B cell (primary cell): Measurements from ENCODE around the gene LINC00305. TPM values are rescaled to one million over a fixed set of nuclear protein-coding genes. Genes with fewer than 3 reads are reported as not detected.

Experiments used
- ATAC-seq: fragments of 200-7000 bp; cut with Tn5 transposase; one replicate; pipeline ENCODE4 v1.10.0; 2021; ENCODE audit warnings: low read depth, mild to moderate bottlenecking, moderate number of reproducible peaks, moderate library complexity
- CTCF ChIA-PET: fragments of 350-600 bp; sonication (Branson Sonifier 250); formaldehyde crosslinking; loops from one replicate; lab custom pipeline; 2021; ENCODE audit warnings: antibody characterized with exemption, inconsistent platforms; lab: Charles Lee
- POLR2A ChIA-PET: fragments of 350-600 bp; sonication (Branson Sonifier 250); formaldehyde crosslinking; loops from one replicate; lab custom pipeline; 2021; ENCODE audit warnings: antibody characterized with exemption; lab: Charles Lee
- DNase-seq: peaks from one replicate; pipeline ENCODE4 v3.0.0; 2013
- H2AFZ ChIP-seq: 2 replicates; pipeline ENCODE4 v1.6.1; 2012; ENCODE audit warnings: mild to moderate bottlenecking, low read depth, low read length; ENCODE audit not compliant: insufficient read depth, poor library complexity, severe bottlenecking
- H3K27ac ChIP-seq, 2 donors: 1 replicate in 1 of 2; 2 replicates in 1 of 2; pipeline ENCODE4 v1.5.1; 2012 to 2013; ENCODE audit warnings: low read length in 2 of 2, mild to moderate bottlenecking in 2 of 2, moderate library complexity in 1 of 2
- H3K27me3 ChIP-seq, 4 experiments: fragments of 200-600 bp in 1 of 4; sonication (generic) in 1 of 4; replicated peaks in 1 of 4; 1 replicate in 2 of 4; 2 replicates in 2 of 4; pipeline versions ENCODE4 v1.6.1 to v1.7.0; 2013 to 2016; ENCODE audit warnings: low read length in 3 of 4, mild to moderate bottlenecking in 2 of 4, mixed read lengths in 1 of 4, moderate library complexity in 1 of 4; ENCODE audit not compliant: insufficient read depth in 4 of 4, control insufficient read depth in 3 of 4; ENCODE audit errors: control extremely low read depth in 1 of 4
- H3K36me3 ChIP-seq, 2 experiments: replicated peaks in 1 of 2; 1 replicate in 1 of 2; 2 replicates in 1 of 2; pipeline versions ENCODE4 v1.6.1 to v1.7.1; 2013; ENCODE audit warnings: low read length in 1 of 2; ENCODE audit not compliant: insufficient read depth in 2 of 2, control insufficient read depth in 1 of 2; ENCODE audit errors: control extremely low read depth in 1 of 2, extremely low read depth in 1 of 2
- H3K4me1 ChIP-seq, 2 donors: fragments of 200-600 bp in 1 of 2; sonication (generic) in 1 of 2; 1 replicate in 1 of 2; 2 replicates in 1 of 2; pipeline versions ENCODE4 v1.5.1 to v1.6.1; 2013 to 2017; ENCODE audit warnings: low read length in 2 of 2; ENCODE audit not compliant: control insufficient read depth in 2 of 2, insufficient read depth in 2 of 2
- H3K4me2 ChIP-seq: replicated peaks from 2 replicates; pipeline ENCODE3; 2012; ENCODE audit warnings: mild to moderate bottlenecking, low read depth, low read length; ENCODE audit not compliant: poor library complexity, severe bottlenecking
- H3K4me3 ChIP-seq, 5 experiments: fragments of 200-600 bp in 1 of 5; sonication (generic) in 1 of 5; 1 replicate in 3 of 5; 2 replicates in 2 of 5; pipeline versions ENCODE4 v1.5.1 to v1.7.0; 2011 to 2016; ENCODE audit warnings: low read length in 4 of 5, mild to moderate bottlenecking in 4 of 5, low read depth in 2 of 5, control low read depth in 1 of 5, moderate library complexity in 1 of 5; ENCODE audit not compliant: insufficient read depth in 1 of 5; ENCODE audit errors: control extremely low read depth in 1 of 5, extremely low read depth in 1 of 5
- H3K79me2 ChIP-seq: fragments of 200-600 bp; sonication (generic); one replicate; pipeline ENCODE4 v1.6.0; 2016; ENCODE audit warnings: low read length; ENCODE audit not compliant: control insufficient read depth, insufficient read depth
- H3K9ac ChIP-seq: fragments of 200-600 bp; sonication (generic); 2 replicates; pipeline ENCODE4 v1.6.1; 2017; ENCODE audit warnings: mild to moderate bottlenecking, low read length, moderate library complexity
- H3K9me3 ChIP-seq, 3 donors: one replicate each; pipeline versions ENCODE4 v1.6.1 to v1.7.1; 2013; ENCODE audit warnings: low read length in 2 of 3; ENCODE audit not compliant: control insufficient read depth in 2 of 3, insufficient read depth in 1 of 3; ENCODE audit errors: control extremely low read depth in 1 of 3
- H4K20me1 ChIP-seq: 2 replicates; pipeline ENCODE4 v1.6.0; 2012; ENCODE audit warnings: mild to moderate bottlenecking, low read length; ENCODE audit not compliant: insufficient read depth, control insufficient read depth, poor library complexity, severe bottlenecking
- H3K27ac Mint-ChIP-seq: one replicate; pipeline ENCODE4 v1.8.0; 2021; ENCODE audit warnings: mixed read lengths
- H3K27me3 Mint-ChIP-seq: one replicate; pipeline ENCODE4 v1.8.0; 2021; ENCODE audit warnings: mixed read lengths
- H3K4me1 Mint-ChIP-seq: one replicate; pipeline ENCODE4 v1.8.0; 2021; ENCODE audit warnings: mixed read lengths
- H3K4me3 Mint-ChIP-seq: one replicate; pipeline ENCODE4 v1.8.0; 2021; ENCODE audit warnings: mixed read lengths
- H3K9me3 Mint-ChIP-seq: one replicate; pipeline ENCODE4 v1.8.0; 2022; ENCODE audit warnings: mixed read lengths; ENCODE audit not compliant: insufficient read depth
- EZH2 ChIP-seq: IDR thresholded peaks from 2 replicates; pipeline ENCODE4 v1.6.1; 2012; ENCODE audit warnings: borderline replicate concordance, low read depth, mild to moderate bottlenecking, moderate library complexity, low read length; ENCODE audit not compliant: insufficient read depth, poor library complexity, severe bottlenecking
- WGBS: methylation state at CpG from one replicate; pipeline ENCODE4 v1.1.5; 2013; ENCODE audit warnings: missing lambda C conversion rate; ENCODE audit not compliant: insufficient coverage; 5-methylcytosine and 5-hydroxymethylcytosine counted together
- intact Hi-C: fragments of 100-400 bp; cut with micrococcal nuclease; formaldehyde crosslinking; loops from one replicate; pipeline ENCODE4 v1.10.0; 2022
- polyA plus RNA-seq: library from polyadenylated mRNA; depleted of rRNA; stranded (reverse); fragments of >200 nt; gene quantifications from 2 replicates; pipeline ENCODE4 v1.2.3, GENCODE V29; 2012
- total RNA-seq, 2 donors: library from RNA; stranded (reverse); fragments of 120-200 nt in 1 of 2; gene quantifications; 1 replicate in 1 of 2; 2 replicates in 1 of 2; pipeline versions ENCODE4 v1.2.3 to v1.2.4, GENCODE V29; 2013 to 2022
- TF ChIP-seq, protein P1 (sequence below): fragments of 200-600 bp; IDR thresholded peaks from one replicate; pipeline ENCODE4 v1.8.0; 2022; ENCODE audit warnings: antibody characterized with exemption, mild to moderate bottlenecking

The LINC00305 gene
- total and polyA plus RNA-seq, 2 donors (not counting 1 experiment from before 2014, with no cell fraction given), result not detected

DNA sequence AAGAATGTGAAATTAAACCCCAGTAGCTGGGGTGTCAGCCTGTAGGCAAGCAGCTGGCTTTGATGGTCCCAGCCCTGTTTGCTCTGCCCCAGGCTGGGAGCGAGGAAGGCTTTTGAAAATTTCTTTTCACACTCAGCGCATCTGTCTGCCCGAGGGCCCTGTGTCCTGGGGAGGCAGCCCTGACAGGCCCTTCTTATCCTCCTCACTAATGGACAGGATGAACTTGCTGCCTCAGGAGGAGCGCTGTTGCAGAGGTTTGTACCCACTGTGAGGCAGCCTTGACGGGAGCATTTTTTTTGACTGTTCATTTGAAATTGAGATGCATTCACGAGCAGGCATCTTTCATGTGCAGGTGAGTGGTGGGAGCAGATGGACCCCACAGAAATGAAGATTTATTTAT, 116.6 kb downstream of the LINC00305 start:
- peaks cover 10% of the 10 kb centered on the region for H3K4me1 Mint-ChIP-seq
- Histone ChIP-seq H3K27me3 (peaks cover 0 to 2% (median 0%) of the 10 kb centered on the region in 4 experiments), H3K9me3 (no peaks in the 10 kb centered on the region), H3K36me3 (no peaks in the 10 kb centered on the region), H3K27ac (no peak overlapping the region), H4K20me1 (no peaks in the 10 kb centered on the region), H3K9ac (no peak overlapping the region), H3K4me2 (no peak overlapping the region), H2AFZ (no peak overlapping the region), H3K4me1 (peaks cover 3% of the 10 kb centered on the region in 2 donors), H3K4me3 (no peak overlapping the region), H3K79me2 (no peaks in the 10 kb centered on the region)
- no peak overlapping the region for H3K27ac Mint-ChIP-seq
- H3K9me3 Mint-ChIP-seq, result no peaks in the 10 kb centered on the region
- CTCF ChIA-PET, result no interaction called here
- POLR2A ChIA-PET, result no interaction called here
- 96% methylated on average over 4 of the region's 6 CpGs for WGBS
- ATAC-seq (no peak), DNase-seq (no peak)
- TF ChIP-seq, protein P1, sequence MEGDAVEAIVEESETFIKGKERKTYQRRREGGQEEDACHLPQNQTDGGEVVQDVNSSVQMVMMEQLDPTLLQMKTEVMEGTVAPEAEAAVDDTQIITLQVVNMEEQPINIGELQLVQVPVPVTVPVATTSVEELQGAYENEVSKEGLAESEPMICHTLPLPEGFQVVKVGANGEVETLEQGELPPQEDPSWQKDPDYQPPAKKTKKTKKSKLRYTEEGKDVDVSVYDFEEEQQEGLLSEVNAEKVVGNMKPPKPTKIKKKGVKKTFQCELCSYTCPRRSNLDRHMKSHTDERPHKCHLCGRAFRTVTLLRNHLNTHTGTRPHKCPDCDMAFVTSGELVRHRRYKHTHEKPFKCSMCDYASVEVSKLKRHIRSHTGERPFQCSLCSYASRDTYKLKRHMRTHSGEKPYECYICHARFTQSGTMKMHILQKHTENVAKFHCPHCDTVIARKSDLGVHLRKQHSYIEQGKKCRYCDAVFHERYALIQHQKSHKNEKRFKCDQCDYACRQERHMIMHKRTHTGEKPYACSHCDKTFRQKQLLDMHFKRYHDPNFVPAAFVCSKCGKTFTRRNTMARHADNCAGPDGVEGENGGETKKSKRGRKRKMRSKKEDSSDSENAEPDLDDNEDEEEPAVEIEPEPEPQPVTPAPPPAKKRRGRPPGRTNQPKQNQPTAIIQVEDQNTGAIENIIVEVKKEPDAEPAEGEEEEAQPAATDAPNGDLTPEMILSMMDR, result no peak
- TF ChIP-seq EZH2, result no peak
- H3K27me3 Mint-ChIP-seq, result peaks cover 11% of the 10 kb centered on the region
- no peak overlapping the region for H3K4me3 Mint-ChIP-seq
- intact Hi-C loops, result no loop called here

DNA sequence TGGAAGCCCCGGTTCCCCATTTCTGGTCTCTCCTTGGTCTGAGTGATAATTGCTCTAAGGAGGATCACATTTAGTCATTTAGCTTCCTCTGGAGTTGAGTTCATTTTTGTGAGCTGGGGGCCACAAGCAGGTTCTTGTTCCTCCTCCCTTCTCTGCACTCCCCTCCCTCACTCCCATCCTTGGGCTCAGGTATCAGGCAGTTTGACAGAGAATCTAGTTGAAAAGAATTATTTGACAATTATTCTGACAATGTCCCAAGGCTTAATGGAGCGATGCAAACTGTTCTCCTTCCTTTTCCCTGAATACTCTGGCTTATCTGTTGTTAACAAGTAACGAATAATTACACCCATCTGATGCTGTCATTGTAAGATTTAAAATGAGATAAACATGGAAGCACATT, 117.5 kb downstream of the LINC00305 start:
- no peak overlapping the region for H3K27ac ChIP-seq
- H4K20me1 ChIP-seq, result no peaks in the 10 kb centered on the region
- CTCF ChIA-PET, result no interaction called here
- H2AFZ ChIP-seq, result no peak overlapping the region
- peaks cover 10% of the 10 kb centered on the region for H3K4me1 Mint-ChIP-seq
- POLR2A ChIA-PET, result no interaction called here
- ATAC-seq (no peak), DNase-seq (no peak)
- H3K9ac ChIP-seq, result no peak overlapping the region
- H3K79me2 ChIP-seq, result no peaks in the 10 kb centered on the region
- H3K4me2 ChIP-seq, result no peak overlapping the region
- no peaks in the 10 kb centered on the region for H3K9me3 ChIP-seq
- intact Hi-C loops, result no loop called here
- peaks cover 3% of the 10 kb centered on the region in 2 donors for H3K4me1 ChIP-seq
- H3K9me3 Mint-ChIP-seq, result no peaks in the 10 kb centered on the region
- peaks cover 0 to 2% (median 0%) of the 10 kb centered on the region in 4 experiments for H3K27me3 ChIP-seq
- no peak overlapping the region for H3K4me3 ChIP-seq
- peaks cover 11% of the 10 kb centered on the region for H3K27me3 Mint-ChIP-seq
- H3K4me3 Mint-ChIP-seq, result no peak overlapping the region
- no CpG with 5 or more reads among the region's 3 CpGs for whole genome bisulfite sequencing
- H3K27ac Mint-ChIP-seq, result no peak overlapping the region
- no peaks in the 10 kb centered on the region for H3K36me3 ChIP-seq
- TF ChIP-seq, protein P1, result no peak
- no peak for TF ChIP-seq EZH2

Other genes starting within 250 kb of the LINC00305 start
- gene SERPINB10, start 241.1 kb downstream of the LINC00305 start, total RNA-seq, result not detected in 2 replicates
- not detected in 2 replicates for gene SERPINB10, start 241.1 kb downstream of the LINC00305 start, polyA plus RNA-seq
- gene HMSD, start 199.8 kb downstream of the LINC00305 start, total RNA-seq, result not detected in 2 replicates
- gene HMSD, start 199.8 kb downstream of the LINC00305 start, polyA plus RNA-seq, result 0.04 TPM in 1 of 2 replicates, not detected in the other
- 22.1 and 26.2 TPM in 2 replicates for gene SERPINB8, start 179.0 kb downstream of the LINC00305 start, total RNA-seq
- gene SERPINB8, start 179.0 kb downstream of the LINC00305 start, polyA plus RNA-seq, result 14.4 and 17.5 TPM in 2 replicates